HG03457 (cell line): ENCODE results near the gene DNAJC1.

Experiments used
- ATAC-seq: cut with Tn5 transposase; IDR thresholded peaks from one replicate; pipeline ENCODE4 v1.9.1; 2021; ENCODE audit warnings: moderate number of reproducible peaks; ENCODE audit not compliant: unreplicated experiment

Gene DNAJC1

DNA sequence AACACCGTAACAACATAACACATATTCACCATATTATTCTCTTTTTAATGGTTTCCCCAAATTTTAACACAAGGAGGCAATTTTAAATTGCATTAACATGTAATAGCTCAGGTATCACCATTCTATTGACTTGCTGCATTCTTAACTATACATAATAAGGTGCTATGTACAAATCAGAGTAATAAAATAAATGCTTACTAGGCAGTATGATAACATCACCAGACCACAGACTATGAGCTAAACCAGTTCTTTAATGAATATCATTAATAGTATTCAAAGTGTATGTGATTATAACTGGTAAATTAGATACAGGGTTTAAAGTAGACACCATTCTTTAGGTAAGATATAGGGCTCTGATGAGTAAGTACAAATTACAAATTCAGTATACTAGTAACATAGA lies 226.6 kb downstream of the DNAJC1 start:
- no peak for ATAC-seq

DNA sequence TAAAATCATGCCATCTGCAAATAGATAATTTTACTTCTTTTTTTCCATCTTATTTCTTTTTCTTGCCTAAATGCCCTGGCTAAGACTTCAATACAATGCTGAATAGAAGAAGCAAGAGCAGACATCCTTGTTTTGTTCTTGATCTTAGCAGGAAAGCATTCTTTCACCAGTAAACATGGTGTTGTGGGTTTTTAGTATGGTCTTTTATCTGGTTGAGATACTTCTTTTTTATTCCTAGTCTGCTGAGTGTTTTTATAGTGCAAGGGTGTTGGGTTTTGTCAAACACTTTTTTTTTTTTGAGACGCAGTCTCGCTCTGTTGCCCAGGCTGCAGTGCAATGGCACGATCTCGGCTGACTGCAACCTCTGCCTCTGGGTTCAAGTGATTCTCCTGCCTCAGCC lies 232.3 kb downstream of the DNAJC1 start:
- no peak for ATAC-seq

GRCh38 chr10:21769041-21769440 lies 234.5 kb downstream of the DNAJC1 start:
- ATAC-seq, result no peak

GRCh38 chr10:21764466-21765189 lies 238.9 kb downstream of the DNAJC1 start:
- no peak for ATAC-seq

- no peak for ATAC-seq
Observed at GRCh38 chr10:21760332-21760731, 243.2 kb downstream of the DNAJC1 start.

DNA sequence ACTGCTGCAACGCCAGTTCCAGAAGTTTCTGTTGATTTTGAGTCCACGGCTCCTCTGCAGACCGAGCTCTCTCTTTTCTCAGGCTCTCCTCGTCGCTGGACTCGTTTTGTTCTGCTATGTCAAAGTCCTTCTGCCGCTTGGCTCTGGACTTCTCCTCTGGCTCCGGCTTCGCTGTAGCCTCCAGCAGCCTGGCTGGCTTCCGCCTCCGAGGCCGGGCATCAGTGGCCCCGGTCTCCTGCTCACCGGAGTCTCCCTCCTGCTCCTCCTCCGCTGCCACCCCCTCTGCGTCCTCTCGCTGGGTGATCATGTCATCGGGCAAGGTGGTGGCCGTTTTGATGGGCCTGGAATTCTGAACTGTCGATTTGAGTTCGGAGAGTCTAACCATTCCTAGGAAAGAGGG lies 244.3 kb downstream of the DNAJC1 start:
- no peak for ATAC-seq

- no peak for ATAC-seq
Observed at GRCh38 chr10:21758696-21759095, 244.8 kb downstream of the DNAJC1 start.

- no peak for ATAC-seq
Observed at GRCh38 chr10:21758239-21758638, 245.3 kb downstream of the DNAJC1 start.

DNA sequence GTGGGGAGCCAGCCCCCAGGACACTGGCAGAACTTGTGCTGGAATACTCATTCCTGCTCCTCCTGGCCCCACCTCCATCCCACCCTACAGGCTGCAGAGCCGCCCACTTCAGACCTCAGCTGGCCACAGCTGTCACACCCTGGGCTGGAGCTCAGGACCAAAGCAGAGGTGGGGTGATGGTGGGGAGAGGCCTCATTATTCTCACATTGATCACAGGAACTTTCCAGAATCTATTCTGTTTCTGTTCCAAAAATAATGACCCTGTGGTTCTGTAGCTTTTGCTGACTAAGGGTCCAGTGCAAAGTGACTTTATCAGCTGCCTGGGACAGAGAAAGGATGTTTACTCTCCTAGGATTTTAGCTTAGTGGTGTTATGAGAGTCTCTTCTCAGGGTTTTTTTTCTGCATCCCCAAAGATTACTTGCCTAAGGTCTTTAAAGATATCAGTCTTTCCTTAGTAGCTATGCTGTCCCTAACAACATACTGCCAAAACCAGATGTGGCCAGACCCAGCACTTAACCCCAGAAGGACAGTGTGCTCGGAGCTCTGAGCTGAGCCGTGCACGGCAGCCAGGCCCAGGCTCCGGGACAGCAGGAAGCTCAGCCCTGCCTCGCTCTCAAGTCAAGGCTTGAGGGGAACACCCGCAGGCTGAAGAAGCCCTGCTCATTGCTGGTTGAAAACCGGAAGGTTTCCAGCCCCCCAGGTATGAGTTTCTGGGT lies 246.2 kb downstream of the DNAJC1 start:
- no peak for ATAC-seq

- ATAC-seq, result no peak
Observed at GRCh38 chr10:21756707-21757106, 246.8 kb downstream of the DNAJC1 start.

DNA sequence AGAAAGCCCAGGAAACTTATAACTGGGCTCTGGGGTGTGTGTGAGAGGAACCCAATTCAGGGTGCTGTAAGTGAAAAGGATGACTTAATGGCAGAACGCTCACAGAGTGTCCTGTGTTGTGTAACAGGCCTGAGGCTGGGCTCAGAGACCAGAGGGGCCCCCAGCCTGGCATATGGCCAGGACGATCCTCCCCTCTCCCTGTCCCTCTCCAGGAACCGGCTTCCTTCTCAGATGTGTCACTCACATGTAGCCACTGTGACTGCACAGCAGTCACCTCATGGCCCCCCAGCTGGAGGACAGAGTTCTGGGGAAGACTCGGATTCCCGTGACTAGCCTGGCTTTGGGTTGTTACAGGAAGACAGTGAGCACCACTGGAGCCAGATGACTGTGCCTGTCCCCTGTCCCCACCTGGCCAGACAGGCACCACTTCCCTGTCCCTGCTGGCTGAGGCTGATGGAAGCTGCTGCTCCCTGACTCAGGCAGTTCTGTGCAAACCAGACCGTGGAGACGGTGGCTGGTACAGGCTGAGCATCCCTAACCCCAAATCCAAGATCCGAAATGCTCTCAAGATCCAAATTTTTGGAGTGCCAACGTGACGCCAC lies 249.0 kb downstream of the DNAJC1 start:
- no peak for ATAC-seq

GRCh38 chr10:21753497-21754270 lies 249.8 kb downstream of the DNAJC1 start:
- ATAC-seq, result no peak

DNA sequence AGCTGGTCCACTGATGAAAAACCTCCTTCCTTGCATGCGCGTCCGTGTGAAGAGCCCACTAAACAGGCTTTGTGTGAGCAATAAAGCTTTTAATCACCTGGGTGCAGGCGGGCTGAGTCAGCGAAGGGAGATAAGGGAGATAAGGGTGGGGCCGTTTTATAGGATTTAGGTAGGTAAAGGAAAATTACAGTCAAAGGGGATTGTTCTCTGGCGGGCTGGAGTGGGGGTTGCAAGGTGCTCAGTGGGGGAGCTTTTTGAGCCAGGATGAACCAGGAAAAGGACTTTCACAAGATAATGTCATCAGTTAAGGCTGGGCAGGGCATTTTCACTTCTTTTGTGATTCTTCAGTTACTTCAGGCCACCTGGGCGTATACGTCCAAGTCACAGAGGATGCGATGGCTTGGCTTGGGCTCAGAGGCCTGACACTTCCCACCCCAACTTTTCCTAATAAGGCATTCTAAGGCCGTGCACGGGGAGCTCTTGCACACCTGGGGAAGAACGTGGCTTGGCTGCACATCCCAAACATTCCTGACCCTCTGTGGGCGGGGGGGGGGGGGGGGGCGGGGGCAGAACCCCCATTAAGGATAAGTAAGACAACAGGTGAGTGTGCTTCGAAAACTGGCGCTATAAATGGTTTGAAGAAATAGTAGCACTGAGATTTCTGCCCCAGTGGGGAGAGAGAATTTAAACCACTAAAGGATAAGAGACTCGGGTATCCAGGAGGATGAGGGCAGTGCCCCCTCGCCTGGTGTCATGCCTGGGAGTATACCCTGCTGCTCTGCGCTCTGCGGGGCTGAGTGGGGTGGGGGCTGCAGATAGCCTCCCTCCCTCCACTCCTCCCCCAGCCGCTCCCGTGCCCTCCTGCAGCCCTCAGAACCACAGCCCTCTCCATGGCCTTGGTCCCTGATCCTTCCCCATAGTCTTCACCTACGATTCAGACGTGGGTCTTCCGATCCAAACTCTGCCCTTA lies 251.9 kb downstream of the DNAJC1 start:
- no peak for ATAC-seq

DNA sequence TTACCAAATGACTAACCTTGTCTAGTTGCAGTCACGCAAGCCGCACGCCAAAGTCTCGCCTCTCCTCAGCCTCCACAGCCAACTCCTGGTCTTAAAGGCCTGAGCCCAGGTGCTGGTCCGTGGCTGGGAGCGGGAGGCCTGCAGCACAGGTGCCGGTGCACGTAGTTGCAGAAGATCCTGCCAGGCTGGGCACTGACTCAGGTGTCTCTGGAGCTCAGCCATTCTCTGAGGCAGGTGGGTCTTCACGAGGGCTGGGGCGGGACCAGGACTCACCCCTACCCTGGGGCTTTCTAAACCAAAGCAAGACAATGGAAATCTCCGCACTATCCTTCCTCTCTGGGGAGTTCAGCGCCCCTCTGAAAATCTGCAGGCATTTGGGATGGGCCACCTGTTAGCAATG lies 253.1 kb downstream of the DNAJC1 start:
- no peak for ATAC-seq

DNA sequence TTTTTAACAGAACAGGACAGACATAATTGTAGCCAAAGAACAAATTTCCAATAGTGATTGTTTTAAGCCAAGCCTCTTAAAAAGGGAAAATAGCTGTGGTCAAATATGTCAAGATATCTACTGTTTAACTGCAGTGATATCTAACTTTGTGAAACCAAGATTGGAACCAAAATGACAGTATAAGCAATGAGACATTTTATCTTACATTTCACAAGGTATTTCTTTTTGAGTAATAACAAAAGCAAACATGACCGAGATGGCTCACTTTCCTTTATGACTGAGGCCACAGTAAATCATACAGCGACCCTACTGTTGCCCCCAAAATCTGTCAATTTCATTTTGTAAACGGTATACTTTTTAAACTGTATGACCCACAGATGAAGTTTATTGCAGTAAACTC lies 253.7 kb downstream of the DNAJC1 start:
- no peak for ATAC-seq

- ATAC-seq, result no peak
Observed at GRCh38 chr10:21747809-21748208, 255.7 kb downstream of the DNAJC1 start.

GRCh38 chr10:21746118-21746517 lies 257.4 kb downstream of the DNAJC1 start:
- ATAC-seq, result no peak

DNA sequence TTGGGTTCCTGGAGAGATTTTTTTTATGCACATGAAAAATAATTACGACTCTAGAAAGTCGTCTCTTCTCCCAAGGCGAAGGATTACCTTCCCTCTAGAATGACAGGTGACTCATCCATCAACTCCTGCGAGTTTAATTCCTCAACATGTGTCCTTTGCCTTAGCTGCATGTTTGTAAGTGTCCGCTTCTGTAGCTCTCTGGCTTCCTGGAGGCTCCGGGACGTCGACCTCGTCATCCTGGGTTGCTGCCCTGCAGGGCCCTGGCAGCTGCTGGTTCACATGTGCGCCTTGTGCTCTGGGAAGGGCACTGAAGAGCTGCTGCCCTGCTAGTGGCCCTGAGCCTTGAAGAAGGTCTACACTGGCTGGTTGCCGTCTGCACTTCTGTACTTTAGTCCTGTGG lies 259.3 kb downstream of the DNAJC1 start:
- ATAC-seq, result no peak

DNA sequence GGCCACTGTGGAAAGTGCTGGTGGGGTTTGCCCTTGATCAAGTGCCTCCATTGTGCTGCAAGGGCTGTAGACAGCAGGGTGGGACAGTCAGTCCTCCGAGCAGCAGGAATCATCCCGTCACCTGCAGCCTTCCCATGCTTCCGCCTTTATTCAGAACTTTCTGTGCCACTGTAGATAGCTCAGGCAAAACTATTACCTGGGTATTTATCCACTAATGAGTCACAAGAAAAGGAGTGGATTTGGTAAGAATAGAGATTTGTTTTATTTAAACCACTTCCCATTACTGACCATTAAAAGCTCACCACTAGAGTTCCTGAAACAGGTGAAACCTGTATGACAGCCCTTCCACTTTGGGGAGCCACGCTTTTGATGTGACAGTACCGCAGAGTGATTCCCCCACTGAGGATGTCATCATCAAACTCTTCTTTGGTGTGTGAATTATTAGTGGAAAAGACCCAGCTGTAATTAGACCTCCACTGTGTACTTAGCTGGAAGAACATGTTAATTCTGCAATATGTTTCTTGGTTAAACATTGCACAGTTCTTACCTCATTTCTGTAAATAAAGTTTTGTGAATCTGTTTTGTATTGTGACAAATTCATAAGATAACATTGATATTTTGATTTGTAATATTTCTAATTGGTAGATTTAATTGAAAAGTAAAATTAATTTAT lies 260.7 kb downstream of the DNAJC1 start:
- no peak for ATAC-seq

DNA sequence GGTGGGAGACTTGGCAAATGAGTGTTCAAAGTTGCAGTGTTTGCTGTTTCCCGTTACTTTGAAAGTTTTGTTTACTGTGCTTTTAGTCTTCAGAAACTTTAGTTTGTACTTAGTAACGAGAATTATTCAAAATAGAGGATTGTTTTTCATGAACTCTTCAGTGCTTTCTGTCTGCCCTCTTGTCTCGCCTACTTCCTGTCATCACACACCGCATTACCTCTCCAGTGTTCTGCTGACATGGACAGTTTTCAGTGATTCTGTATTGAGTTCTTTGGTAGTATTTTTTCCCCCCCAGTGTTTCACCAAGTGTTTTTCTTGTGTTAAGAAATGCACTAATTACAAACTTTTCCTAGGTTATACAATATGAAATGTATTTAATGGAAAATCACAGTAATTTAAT lies 262.5 kb downstream of the DNAJC1 start:
- ATAC-seq, result no peak
